Liver (tissue), 3 donors: ENCODE data around the gene KCNK3.

Experiments used
- CTCF ChIP-seq: fragments of 150-350 bp; IDR thresholded peaks from 2 replicates; pipeline ENCODE4 v1.5.1; 2017; ENCODE audit warnings: improper control_type of control experiment, low read depth, low read length; ENCODE audit not compliant: missing input control
- EGR1 ChIP-seq, 2 donors: IDR thresholded peaks; 2 replicates each; pipeline ENCODE4 v1.6.1; 2016 to 2018; ENCODE audit warnings: antibody characterized with exemption in 2 of 2, low read depth in 2 of 2
- GABPA ChIP-seq, 2 donors: IDR thresholded peaks in 1 of 2; conservative IDR thresholded peaks in 1 of 2; 2 replicates each; pipeline ENCODE4 v1.6.1; 2016; ENCODE audit warnings: antibody characterized with exemption in 2 of 2, mild to moderate bottlenecking in 1 of 2, moderate library complexity in 1 of 2
- JUND ChIP-seq, 2 donors: IDR thresholded peaks; 2 replicates each; pipeline ENCODE4 v1.6.1; 2016; ENCODE audit warnings: antibody characterized with exemption in 2 of 2
- RXRA ChIP-seq, 2 donors: IDR thresholded peaks; 2 replicates each; pipeline ENCODE4 v1.6.1; 2017 to 2018; ENCODE audit warnings: antibody characterized with exemption in 2 of 2, mild to moderate bottlenecking in 1 of 2
- TAF1 ChIP-seq: conservative IDR thresholded peaks from 2 replicates; pipeline ENCODE4 v1.6.1; 2016; ENCODE audit warnings: antibody characterized with exemption, mild to moderate bottlenecking
- TF ChIP-seq, protein P1 (sequence below): IDR thresholded peaks from 2 replicates; pipeline ENCODE4 v1.6.1; 2016; ENCODE audit warnings: antibody characterized with exemption, mild to moderate bottlenecking
- donor health status: healthy.
- donor health status: healthy.

GRCh38 chr2:26776195-26776800, 83.8 kb downstream of the KCNK3 start:
- no peak for TF ChIP-seq JUND (IDR thresholded peaks at IDR 0.05)
- no peak for TF ChIP-seq CTCF
- no peak for TF ChIP-seq EGR1 (IDR thresholded peaks at IDR 0.05; ENCODE audit: low read depth in 2 of 2)
- no peak for TF ChIP-seq RXRA (IDR thresholded peaks at IDR 0.05)
- TF ChIP-seq, protein P1, sequence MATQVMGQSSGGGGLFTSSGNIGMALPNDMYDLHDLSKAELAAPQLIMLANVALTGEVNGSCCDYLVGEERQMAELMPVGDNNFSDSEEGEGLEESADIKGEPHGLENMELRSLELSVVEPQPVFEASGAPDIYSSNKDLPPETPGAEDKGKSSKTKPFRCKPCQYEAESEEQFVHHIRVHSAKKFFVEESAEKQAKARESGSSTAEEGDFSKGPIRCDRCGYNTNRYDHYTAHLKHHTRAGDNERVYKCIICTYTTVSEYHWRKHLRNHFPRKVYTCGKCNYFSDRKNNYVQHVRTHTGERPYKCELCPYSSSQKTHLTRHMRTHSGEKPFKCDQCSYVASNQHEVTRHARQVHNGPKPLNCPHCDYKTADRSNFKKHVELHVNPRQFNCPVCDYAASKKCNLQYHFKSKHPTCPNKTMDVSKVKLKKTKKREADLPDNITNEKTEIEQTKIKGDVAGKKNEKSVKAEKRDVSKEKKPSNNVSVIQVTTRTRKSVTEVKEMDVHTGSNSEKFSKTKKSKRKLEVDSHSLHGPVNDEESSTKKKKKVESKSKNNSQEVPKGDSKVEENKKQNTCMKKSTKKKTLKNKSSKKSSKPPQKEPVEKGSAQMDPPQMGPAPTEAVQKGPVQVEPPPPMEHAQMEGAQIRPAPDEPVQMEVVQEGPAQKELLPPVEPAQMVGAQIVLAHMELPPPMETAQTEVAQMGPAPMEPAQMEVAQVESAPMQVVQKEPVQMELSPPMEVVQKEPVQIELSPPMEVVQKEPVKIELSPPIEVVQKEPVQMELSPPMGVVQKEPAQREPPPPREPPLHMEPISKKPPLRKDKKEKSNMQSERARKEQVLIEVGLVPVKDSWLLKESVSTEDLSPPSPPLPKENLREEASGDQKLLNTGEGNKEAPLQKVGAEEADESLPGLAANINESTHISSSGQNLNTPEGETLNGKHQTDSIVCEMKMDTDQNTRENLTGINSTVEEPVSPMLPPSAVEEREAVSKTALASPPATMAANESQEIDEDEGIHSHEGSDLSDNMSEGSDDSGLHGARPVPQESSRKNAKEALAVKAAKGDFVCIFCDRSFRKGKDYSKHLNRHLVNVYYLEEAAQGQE, result no peak
- no peak for TF ChIP-seq TAF1
- no peak for TF ChIP-seq GABPA (IDR thresholded peaks at IDR 0.05 in 1 of 2, conservative IDR thresholded peaks at IDR 0.05 in 1 of 2)
